Ishikawa (cell line): Measurements from ENCODE around the gene DYRK1A.

Experiments
- CEBPB ChIP-seq: IDR thresholded peaks from 2 replicates; pipeline ENCODE4 v1.6.1; 2012
- CREB1 ChIP-seq: IDR thresholded peaks from 2 replicates; pipeline ENCODE4 v1.6.1; 2012; ENCODE audit warnings: low read depth
- EGR1 ChIP-seq: IDR thresholded peaks from 2 replicates; pipeline ENCODE4 v1.6.1; 2012
- EP300 ChIP-seq: IDR thresholded peaks from 2 replicates; pipeline ENCODE4 v1.6.1; 2012; ENCODE audit warnings: borderline replicate concordance
- FOXM1 ChIP-seq: IDR thresholded peaks from 2 replicates; pipeline ENCODE4 v1.6.1; 2012; ENCODE audit warnings: low read depth, borderline replicate concordance
- NFIC ChIP-seq: IDR thresholded peaks from 2 replicates; pipeline ENCODE4 v1.6.1; 2012
- RAD21 ChIP-seq: IDR thresholded peaks from 2 replicates; pipeline ENCODE4 v1.6.1; 2012; ENCODE audit warnings: low read depth
- TAF1 ChIP-seq: IDR thresholded peaks from 2 replicates; pipeline ENCODE4 v1.6.1; 2012; ENCODE audit warnings: low read depth, mild to moderate bottlenecking
- TCF12 ChIP-seq: IDR thresholded peaks from 2 replicates; pipeline ENCODE4 v1.6.1; 2012; ENCODE audit warnings: low read depth
- TEAD4 ChIP-seq: IDR thresholded peaks from 2 replicates; pipeline ENCODE4 v1.6.1; 2012
- USF1 ChIP-seq: IDR thresholded peaks from 2 replicates; pipeline ENCODE4 v1.6.1; 2012
- YY1 ChIP-seq: IDR thresholded peaks from 2 replicates; pipeline ENCODE4 v1.6.1; 2012; ENCODE audit warnings: low read depth
- ZBTB7A ChIP-seq: IDR thresholded peaks from 2 replicates; pipeline ENCODE4 v1.6.1; 2012; ENCODE audit warnings: low read depth
- TF ChIP-seq, protein P1 (sequence below): IDR thresholded peaks from 2 replicates; pipeline ENCODE4 v1.6.1; 2012; ENCODE audit warnings: low read depth, mild to moderate bottlenecking
- TF ChIP-seq, protein P2 (sequence below): IDR thresholded peaks from 2 replicates; pipeline ENCODE4 v1.6.1; 2012

The DYRK1A gene

GRCh38 chr21:37410639-37411038 lies 44.1 kb downstream of the DYRK1A start:
- TF ChIP-seq, protein P1, sequence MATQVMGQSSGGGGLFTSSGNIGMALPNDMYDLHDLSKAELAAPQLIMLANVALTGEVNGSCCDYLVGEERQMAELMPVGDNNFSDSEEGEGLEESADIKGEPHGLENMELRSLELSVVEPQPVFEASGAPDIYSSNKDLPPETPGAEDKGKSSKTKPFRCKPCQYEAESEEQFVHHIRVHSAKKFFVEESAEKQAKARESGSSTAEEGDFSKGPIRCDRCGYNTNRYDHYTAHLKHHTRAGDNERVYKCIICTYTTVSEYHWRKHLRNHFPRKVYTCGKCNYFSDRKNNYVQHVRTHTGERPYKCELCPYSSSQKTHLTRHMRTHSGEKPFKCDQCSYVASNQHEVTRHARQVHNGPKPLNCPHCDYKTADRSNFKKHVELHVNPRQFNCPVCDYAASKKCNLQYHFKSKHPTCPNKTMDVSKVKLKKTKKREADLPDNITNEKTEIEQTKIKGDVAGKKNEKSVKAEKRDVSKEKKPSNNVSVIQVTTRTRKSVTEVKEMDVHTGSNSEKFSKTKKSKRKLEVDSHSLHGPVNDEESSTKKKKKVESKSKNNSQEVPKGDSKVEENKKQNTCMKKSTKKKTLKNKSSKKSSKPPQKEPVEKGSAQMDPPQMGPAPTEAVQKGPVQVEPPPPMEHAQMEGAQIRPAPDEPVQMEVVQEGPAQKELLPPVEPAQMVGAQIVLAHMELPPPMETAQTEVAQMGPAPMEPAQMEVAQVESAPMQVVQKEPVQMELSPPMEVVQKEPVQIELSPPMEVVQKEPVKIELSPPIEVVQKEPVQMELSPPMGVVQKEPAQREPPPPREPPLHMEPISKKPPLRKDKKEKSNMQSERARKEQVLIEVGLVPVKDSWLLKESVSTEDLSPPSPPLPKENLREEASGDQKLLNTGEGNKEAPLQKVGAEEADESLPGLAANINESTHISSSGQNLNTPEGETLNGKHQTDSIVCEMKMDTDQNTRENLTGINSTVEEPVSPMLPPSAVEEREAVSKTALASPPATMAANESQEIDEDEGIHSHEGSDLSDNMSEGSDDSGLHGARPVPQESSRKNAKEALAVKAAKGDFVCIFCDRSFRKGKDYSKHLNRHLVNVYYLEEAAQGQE, result no peak
- TF ChIP-seq RAD21, result no peak
- TF ChIP-seq EP300, result no peak
- TF ChIP-seq CREB1, result no peak
- TF ChIP-seq USF1, result no peak
- no peak for TF ChIP-seq FOXM1
- TF ChIP-seq TEAD4, result no peak
- no peak for TF ChIP-seq NFIC
- TF ChIP-seq, protein P2, sequence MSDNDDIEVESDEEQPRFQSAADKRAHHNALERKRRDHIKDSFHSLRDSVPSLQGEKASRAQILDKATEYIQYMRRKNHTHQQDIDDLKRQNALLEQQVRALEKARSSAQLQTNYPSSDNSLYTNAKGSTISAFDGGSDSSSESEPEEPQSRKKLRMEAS, result no peak
- no peak for TF ChIP-seq TCF12
- TF ChIP-seq TAF1, result no peak
- no peak for TF ChIP-seq CEBPB
- TF ChIP-seq YY1, result no peak
- no peak for TF ChIP-seq EGR1
- no peak for TF ChIP-seq ZBTB7A

DNA sequence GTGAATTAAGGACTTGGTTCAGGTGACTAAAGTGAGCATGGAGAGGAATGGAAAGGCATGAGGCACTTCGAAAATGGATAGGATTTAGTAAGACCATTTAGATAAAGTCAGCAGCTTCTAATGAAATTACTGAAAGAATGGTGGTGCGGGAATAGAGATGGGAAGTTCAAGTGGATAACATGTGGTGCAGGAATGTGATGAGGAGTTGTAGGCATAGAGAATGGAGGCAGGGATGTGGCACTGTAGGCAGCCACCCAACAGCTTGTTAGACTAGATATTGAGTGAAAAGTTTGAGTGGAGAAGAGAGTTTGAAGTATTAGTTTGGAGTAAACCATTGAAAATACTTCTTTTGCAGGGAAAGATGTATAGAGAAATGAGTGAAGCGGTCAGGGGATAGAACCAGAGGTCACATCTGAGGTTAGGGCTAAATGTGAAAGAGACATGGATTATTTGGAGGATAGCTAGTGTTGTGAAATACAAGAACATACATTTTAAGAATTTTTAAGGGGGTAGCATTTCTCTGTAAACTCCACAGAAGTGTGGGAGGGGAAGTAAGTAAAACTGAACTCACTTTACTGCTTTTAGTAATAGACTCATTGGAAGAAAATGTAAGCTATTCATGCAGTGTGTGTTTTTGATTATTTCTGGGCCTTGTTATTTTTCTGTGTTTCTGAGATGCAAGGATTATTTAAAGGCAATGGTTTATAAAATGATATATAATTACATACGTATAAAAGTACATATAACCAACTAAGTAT lies 46.2 kb downstream of the DYRK1A start:
- TF ChIP-seq NFIC (no peak), CEBPB (no peak), TCF12 (no peak), TAF1 (no peak), ZBTB7A (no peak), CREB1 (no peak), USF1 (no peak), FOXM1 (no peak), EGR1 (no peak), TEAD4 (no peak), EP300 (no peak), YY1 (no peak), RAD21 (no peak)
- TF ChIP-seq, protein P1, result no peak
- TF ChIP-seq, protein P2, result no peak

DNA sequence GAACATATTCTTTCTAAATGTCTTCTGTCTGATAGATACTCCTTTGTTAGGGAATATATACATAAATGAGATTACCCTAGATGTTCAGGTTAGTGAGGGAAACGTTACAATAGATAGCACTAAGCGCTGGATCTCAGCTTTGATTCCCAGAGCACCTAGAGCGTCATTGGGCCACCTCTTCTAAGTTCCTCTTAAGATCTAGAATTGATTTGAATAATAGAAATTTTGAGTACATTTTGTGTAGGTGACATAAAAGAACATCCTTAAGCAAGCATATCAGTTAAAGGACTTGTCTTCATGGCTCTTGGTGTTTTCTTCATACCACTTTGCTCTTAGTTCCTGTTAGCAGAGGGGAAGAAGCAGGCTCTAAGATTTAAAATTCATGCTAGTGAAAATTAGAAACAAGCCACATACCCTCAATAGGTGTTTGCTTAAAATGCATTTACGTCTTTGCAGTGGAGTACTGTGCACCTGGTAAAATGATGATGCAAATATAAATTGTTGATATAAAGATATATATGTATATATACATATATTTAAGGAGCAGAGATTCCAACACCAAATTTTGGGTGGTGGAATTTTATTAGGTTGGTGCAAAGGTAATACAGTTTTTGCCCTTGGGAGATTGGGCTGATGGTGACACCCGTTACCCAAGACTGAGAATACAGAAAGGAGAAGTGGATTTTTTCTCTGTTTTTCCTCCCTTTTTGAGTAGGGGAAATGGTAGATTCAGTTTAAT lies 47.1 kb downstream of the DYRK1A start:
- no peak for TF ChIP-seq EP300
- no peak for TF ChIP-seq EGR1

DNA sequence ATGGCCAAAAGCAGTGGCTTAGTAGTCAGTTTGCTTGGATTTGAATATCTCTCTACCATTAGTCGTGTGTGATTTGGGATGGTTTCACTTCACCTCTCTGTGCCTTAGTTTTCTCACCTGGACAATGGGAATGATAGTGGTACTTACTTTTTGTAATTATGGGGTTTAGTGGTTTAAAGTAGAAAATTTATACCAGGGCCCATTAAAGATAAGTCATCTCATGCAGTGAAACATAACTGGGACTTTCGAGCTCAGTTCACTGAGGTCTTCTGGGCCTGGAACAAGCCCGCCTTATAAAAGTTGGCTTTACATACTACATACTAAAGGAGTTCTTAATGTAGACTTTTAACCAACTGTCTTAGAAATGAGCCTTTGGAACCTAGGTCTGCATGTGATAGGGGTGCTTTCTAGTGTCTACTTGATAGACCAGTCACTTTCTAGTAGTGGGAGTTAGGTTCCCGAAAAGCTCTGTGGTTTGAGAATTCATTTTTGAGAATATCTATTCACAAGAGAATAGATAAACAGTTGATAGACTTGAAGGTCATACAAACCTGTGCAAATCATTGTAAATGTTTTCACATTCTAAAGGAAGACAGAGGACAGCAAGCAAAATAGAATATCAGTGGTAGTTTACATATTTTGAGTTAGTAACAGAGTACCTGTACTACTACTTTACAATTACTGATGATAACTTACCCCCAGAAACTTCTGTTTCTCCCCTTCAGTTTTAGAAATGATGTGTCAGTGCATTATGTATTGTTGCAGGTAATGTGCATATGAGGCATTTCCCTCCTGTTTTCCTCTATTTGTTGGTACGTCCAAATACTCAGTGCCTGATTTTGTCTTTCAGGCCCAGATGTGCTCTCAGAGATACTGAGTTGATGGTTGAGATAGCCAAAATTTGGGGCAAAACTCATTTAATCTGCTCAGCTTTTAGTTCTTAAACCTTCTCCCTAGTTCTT lies 48.0 kb downstream of the DYRK1A start:
- no peak for TF ChIP-seq EGR1
- TF ChIP-seq CREB1, result no peak
- TF ChIP-seq FOXM1, result no peak
- TF ChIP-seq, protein P1, result no peak
- TF ChIP-seq EP300, result no peak
- TF ChIP-seq CEBPB, result no peak
- TF ChIP-seq ZBTB7A, result no peak
- no peak for TF ChIP-seq TEAD4
- no peak for TF ChIP-seq USF1
- TF ChIP-seq NFIC, result no peak
- TF ChIP-seq TCF12, result no peak
- TF ChIP-seq, protein P2, result no peak
